GM18873 (cell line): ENCODE results near the gene SPEF2.
"Not testable (repeated sequence)": the region's sequence is repeated elsewhere in the genome, so short reads cannot be mapped to it uniquely, and the experiment has no call there.

ENCODE experiments used
- ATAC-seq: cut with Tn5 transposase; IDR thresholded peaks from one replicate; pipeline ENCODE4 v1.9.1; 2021; ENCODE audit warnings: mild to moderate bottlenecking, moderate library complexity, moderate number of reproducible peaks; ENCODE audit not compliant: unreplicated experiment, low FRiP score

SPEF2 gene

DNA sequence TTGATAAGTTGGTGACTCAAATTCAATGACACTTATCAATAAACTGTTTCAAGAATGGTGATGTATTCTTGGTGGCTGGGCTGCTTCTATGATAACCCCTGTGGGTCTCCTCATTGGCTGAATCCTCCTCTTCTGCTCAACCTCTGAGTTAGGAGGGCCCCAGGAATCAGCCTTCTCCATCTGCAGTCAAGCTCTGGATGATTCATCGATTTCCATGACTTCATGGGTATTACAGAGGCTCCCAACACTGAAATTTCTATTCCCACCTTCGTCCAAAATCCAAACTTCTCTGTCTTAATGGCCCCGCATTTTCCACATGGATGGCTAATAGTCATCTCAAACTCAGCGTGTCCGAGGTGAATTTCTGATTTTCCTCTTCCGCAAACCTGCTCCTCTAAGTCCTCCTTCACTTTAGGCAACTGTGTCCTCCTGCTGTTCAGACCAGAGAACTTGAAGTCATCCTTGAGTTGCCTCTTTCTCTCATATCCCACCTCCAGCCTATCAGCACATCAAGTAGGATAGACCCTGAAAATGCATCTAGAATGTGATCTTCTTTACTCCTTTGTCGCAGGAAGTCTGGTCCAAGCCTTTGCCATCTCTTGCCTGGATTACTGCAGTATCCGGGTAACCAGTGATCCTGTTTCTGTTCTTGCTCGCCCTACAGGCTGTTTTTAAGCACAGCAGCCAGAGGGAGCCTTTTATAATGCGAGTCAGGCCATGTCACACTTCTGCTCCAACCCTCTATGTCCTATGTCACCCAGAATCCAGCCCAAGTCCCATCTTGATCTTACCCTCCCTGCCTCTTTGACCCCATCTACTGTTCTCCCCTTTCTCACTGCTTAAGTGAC, 197.7 kb downstream of the SPEF2 start:
- ATAC-seq = peak; percentile 76

DNA sequence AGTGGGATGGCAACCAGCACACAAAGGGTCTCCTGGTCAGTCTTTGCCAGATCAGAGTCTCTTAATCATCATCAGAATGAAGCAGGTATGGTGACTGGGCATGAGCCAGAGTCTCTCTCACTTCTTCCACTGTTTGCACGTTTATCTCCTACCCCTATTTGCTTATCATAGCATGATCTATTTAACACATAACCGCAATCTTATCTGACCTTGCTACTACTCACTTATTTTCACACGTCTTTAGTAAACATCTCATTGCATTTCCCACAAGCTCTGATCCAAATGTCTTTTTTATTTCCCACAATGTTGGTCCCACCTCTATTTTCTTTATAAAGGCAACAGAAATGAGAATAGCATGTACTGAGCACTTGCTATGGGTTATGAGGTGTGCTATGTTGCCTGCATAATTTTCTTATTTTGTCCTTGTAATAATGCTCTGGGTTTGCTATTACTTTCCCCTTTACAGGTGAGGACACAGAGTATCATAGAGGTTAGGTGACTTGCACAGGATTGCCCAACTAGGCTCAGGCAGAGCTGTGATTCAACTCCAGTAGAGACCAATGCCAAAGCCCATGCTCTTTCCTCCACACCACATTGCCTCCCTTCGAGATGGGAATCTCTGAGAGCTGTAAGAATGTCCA, 199.3 kb downstream of the SPEF2 start:
- no peak for ATAC-seq

DNA sequence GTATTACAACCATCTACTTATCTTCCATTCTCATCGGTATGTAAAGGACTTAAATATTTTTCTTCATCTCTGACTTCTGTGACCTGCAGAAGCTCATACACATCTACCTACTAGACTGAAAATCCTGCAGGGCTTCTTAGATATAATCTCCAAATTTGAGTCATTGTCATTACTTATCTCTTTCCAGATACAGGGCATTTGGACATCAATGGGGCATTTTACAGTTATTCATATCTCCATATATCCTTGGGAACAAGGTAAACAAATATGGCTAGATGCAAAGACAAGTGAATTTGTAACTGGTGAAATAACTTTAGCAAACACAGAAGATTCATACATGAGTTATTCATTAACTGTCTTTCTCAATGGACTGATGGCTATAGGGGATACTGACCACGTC, 201.4 kb downstream of the SPEF2 start:
- no peak for ATAC-seq

DNA sequence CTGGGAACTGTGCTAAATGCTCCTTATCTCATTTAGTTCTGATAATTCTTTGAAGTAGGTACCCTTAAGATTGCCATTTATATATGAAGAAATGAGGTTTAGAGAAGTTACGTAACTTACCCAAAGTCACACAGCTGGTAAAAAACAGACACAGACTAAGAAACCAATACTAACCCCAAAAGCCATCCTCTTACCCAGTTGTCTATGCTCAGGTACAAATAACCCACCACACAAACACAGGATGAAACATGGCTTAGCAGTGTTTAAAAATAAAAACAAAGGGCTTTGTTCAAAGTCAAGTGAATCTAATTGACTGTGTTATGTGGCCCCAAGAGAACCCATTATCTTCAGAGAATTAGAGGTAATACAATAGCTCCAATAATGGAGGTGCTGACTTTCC, 202.0 kb downstream of the SPEF2 start:
- ATAC-seq = no peak

DNA sequence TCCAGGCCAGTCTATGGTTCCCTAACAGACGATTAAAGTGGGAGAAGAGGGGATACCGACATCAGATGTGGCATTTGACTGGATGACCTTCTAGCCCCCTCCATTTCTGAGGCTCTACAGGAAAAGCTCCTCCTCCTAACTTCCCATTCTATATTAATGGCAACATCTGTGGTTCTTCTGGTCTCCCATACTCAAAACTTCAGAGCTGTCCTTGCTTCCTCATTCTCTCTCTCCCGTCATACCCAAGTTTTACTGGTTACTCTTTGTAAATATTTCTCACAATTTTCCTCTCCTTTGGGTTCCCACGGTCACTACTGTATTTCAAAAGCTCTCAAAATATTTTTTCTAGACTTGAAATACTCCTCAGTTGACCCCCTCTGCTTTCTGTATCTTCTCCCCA, 203.1 kb downstream of the SPEF2 start:
- no peak for ATAC-seq

DNA sequence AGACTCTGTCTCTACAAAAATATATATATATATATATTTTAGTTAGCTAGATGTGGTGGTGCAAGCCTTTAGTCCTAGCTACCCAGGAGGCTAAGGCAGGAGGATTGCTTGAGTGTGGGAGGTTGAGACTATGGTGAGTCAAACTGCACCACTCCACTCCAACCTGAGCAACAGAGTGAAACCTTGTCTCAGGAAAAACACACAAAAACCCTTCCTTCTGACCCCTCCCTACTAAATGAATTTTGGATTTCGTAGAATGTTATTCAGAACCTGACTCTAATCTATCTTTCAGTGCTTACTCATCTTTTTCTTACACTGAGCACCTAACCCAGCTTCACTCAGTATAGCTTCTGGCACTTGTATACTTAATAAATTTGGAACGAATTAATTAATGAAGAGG, 203.8 kb downstream of the SPEF2 start:
- no peak for ATAC-seq

DNA sequence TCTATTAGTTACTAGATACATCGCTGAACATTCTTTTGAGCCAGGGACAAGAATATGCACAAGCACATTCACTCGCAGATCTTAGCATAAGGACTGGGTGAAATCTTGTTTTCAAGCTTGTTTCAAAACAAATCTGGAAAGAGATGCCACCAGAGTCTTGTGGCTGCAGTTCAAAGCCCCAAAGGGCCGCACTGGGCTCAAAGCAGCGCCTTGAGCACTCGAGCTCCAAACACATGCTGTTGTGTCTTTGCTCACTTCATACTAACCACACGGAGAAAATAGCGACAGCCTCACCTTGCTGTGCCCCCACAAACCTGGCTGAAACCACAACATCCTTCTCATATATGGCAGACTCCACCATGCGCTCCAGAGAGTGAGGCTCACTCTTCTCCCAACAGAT, 204.8 kb downstream of the SPEF2 start:
- no peak for ATAC-seq

DNA sequence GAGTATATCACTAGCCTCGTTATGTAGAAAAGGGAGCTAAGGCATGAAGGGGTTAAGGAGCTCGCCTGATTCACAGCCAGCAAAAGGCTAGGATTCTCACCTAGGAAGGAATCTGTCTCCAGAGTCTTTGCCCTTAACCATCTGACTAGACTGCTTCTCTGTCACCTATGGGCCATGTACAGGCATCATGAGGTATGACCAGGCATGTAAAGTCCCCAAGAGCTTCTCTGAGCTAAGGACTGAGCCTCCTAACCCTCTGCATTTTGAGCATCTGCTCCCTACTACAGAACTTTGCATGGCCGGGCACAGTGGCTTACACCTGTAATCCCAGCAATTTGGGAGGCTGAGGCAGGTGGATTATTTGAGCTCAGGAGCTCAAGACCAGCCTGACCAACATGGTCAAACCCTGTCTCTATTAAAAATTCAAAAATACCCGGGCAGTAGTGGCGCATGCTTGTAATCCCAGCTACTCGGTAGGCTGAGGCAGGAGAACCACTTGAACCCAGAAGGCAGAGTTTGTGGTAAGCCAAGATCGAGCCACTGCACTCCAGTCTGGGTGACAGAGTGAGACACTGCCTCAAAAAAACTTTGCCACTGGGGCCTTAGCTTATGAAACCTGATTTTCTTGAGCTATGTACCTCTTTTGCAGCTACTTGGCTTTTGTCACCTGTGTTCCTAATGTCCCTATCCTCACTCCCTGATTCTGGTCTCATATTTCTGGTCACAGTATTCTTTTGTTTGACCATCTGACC, 205.9 kb downstream of the SPEF2 start:
- ATAC-seq = no peak

DNA sequence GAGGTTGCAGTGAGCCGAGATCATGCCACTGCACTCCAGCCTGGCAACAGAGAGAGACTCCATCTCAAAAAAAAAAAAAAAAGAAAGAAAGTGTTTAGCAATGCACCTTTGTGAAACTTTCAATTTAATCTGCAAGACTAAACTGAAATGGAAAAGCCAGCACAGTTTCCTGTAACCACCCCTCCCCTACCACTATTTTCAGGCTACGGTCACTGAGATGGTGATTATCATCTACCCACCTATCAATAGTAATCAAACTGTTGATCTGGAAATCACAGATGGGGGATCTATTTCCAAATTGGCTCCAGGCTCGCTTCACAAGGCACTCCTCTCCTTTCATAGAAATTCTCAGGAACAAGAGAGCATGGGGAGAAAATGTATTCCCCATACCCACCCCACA, 208.4 kb downstream of the SPEF2 start:
- ATAC-seq = no peak

DNA sequence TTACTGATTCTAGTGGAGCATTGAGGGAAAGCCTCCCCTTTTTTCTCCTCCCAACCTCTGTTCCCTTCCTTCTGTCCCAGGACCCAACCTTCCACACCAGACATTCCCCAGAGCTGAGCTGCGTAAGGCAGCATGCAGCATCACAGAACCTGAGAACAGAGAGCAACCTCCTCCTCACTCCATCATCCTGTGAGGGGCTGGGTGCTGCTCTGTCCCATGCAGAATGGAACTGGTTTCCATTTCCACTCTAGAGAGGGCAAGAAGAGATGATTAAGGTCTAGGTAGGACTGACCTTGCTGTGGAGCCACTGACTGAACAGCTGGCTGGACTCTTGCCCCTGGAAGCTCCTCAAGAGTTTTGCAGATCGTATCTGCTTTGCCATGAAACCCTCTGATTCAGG, 208.9 kb downstream of the SPEF2 start:
- no peak for ATAC-seq

DNA sequence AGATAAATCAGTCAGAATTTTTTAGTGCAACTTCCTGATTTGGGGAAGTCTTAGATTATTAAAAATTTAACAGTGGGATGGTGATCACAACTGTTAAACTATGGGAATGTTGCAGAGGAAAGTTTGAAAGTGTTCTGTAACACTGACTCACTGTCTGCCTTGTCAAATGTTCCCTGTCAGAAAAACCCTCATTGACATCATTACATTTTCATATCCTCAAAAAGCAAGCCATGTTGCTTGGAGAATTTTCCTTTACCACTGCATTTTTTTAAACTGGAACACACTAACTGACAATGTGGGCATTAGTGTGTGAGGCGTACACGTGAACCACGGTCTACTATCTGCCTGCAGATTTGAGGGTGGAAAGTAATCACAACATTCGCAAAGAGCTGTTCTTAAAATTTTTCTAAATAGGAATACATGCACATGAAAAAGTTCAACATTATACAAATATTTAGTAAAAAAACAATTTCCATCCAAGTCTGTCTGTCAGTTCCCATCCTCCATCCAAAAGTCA, 210.5 kb downstream of the SPEF2 start:
- ATAC-seq = no peak

DNA sequence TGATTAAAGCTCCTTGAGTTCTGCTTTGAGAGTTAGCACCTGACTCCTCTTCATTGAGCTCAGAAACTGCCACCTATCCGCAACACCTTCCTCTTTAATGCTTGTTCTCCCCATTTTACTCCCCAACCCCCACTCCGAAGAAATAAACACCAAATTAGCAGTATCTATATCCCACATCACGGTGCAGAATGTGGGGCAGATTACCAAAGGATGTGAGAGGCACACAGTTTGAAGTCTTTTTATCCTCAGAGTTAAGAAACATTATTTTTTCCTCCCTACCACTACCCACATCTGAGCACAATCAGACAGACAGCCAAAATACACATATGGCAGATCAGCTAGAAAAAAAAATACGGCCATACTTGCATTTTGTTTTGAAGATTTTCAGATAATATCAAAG, 212.9 kb downstream of the SPEF2 start:
- no peak for ATAC-seq

DNA sequence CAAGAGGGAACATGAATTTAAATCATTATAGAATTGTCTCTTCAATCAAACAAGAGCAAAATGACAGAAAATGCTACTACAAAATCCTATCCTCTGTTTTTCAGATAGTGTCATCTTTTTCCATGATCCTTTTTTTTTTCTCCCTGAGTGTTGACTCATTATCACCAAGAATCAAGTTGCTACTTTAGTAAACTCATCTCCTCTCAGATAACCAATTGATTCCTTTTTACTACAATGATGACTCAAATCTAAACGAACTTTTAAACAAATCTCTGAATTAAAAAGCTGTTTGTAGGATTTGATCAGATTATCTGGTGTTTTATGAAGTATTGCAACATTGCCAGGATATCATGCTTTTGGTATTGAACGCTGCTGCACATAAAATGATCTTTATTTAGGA, 215.1 kb downstream of the SPEF2 start:
- no peak for ATAC-seq

DNA sequence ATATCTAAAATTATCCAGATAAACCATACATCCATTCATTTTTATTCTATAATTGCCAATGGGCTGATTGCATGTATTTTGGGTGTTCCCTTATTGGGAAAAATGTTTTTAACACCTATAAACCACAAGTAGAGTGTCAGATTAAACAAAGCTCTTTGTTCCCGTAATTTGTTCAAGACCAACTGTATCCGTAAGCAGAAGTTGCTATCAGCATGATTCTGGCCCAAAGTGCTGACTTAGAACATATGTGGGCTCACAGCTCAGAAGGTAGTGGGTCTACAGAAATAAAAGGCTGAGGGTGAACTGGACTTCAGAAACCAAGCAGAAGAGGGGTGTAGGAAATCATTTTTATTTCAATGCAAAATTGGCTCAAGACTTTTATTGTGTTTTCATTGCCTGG, 215.6 kb downstream of the SPEF2 start:
- no peak for ATAC-seq

DNA sequence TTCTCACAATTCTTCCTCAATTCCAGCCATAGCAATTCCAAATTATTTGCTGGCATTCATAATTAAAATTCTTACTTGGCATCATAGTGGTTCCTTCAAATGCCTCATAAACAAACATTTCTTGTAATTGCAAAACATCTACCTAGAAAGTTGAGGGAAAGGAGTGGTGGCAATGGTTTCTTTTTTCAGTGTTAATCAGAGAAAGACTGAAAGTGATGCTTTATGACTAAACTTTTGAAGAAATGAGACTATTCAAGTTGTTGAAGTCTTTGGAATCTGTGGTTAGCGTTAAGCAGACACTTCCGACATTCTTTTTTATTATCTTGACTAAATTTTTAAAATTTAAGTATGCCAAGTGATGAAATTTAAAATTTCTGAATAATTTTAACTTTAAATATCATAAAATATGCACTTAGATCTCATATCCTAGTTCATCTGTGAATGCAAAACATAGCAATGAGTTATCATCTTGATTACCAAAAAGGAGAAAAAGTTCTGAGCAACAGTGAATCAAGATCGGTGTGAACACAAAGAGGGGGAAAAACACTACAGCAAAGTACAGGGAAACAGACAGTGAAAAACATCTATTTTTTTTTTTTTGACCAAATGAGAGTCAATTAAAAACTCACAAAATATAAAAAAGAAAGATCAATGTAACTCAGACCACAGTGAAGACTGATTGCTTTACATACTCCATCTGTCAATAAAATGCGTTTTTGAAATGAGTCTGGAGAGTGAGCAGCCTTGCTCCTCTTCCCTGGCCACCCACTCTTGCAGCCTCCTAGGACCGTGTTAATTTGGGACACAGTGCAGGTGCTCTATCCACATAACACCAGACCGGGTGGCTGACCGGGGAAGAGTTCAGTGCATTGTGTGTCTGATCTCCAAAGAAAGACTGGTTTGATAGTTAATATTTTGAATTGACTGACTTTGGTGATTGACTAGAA, 218.4 kb downstream of the SPEF2 start:
- no peak for ATAC-seq

DNA sequence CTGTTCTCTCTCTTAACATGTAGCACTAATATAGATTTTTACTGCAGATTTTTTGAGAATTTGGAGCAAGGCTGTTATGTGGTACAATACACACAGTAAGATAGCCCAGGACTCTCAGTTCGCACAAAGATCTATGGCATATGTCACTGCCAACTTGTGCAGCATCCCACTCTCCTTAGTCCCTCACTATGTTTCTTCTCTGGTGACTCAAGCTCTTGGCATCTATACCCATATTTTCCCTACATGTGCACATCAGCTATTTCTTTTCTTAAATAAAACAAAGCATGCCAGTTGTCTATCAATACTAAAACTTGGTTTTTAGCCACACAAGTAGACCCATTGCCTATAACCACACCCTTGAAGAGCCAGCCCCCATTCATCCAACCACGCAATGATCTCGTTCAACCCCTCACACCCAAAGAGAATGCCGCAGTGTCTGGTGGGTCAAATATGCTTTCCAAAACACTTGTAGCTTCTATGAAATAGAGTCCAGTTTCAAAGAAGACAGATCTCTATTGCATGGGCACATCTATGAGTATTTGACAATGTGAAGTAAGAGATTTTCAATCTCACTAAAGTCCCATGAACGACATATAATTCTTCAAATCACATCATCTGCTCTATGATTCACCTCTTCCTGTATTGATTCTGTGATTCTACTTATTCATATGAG, 220.8 kb downstream of the SPEF2 start:
- no peak for ATAC-seq

DNA sequence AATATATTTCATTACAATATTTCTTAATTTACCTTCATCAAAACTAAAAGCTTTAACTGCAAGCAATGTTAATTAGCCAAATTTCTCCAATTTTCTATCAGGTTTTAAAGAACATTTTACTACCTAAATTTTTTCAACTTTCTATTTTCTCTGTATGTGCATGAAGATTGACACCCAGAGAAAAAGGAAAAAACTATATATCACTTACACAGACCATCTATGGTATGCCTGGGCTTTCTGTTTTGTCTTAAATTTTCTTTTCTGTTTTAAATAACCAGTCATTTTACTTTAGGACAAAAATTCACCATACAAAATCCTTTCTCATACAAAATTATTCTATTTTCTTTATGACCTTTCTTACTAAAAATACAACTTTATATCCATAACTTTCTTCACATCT, 225.2 kb downstream of the SPEF2 start:
- no peak for ATAC-seq

DNA sequence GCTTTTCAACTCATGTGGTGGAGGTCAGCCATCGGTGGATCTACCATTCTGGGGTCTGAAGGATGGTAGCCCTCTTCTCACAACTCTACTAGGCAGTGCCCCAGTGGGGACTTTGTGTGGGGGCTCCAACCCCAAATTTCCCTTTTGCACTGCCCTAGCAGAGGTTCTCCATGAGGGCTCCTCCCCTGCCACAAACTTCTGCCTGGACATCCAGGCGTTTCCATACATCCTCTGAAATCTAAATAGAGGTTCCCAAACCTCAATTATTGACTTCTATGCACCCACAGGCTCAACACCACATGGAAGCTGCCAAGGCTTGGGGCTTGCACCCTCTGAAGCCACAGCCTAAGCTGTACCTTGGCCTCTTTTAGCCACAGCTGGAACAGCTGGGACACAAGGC, 227.8 kb downstream of the SPEF2 start:
- not testable (repeated sequence) for ATAC-seq

DNA sequence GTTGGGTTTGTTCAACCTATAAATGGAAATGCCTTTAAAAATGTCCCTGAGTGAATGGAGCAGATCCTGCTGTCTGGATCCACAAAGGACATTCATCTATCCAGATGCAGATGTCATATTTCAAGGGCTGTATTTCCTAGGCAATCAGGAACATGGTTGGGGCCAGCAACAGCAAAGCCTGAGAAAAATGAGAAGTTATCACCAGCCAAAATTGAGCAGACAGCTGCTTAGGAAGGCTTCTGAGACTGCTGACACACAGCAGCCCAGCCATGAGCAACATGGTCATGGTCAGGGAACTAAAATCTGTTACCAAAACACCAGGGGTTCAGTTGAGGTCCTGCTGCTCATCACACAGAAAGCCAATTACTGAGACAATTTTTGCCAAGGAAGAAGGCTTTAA, 229.8 kb downstream of the SPEF2 start:
- ATAC-seq = no peak

DNA sequence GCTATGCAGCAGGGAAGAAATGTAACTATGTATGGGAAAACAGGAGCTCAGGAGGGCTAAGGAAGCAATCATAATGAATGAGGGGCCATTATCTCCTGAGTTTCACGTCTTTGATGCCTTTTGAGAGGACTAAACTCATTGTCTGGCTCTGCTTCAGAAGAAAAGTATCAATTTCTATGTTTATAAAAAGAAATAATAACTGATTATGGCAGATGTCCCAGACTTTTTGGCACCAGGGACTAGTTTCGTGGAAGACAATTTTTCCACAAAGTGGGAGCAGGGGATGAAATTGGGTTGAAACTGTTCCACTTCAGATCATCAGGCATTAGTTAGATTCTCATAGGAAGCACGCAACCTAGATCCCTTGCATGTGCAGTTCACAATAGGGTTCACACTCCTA, 230.3 kb downstream of the SPEF2 start:
- no peak for ATAC-seq
